Nephron (organoid): ENCODE results near the gene GLCCI1.

ENCODE experiments used
- H3K27ac Mint-ChIP-seq, 3 experiments: 2 replicates each; pipeline ENCODE4 v1.8.0; 2020; ENCODE audit warnings: mixed read lengths in 3 of 3, mild to moderate bottlenecking in 2 of 3, moderate library complexity in 1 of 3
- H3K27me3 Mint-ChIP-seq: 2 replicates; pipeline ENCODE4 v1.8.0; 2021; ENCODE audit warnings: low read depth, mild to moderate bottlenecking, moderate library complexity, mixed read lengths
- H3K36me3 Mint-ChIP-seq: 2 replicates; pipeline ENCODE4 v1.8.0; 2020; ENCODE audit warnings: low read depth, mixed read lengths
- H3K4me1 Mint-ChIP-seq: 2 replicates; pipeline ENCODE4 v1.8.0; 2020; ENCODE audit warnings: mixed read lengths
- H3K4me3 Mint-ChIP-seq, 3 experiments: 2 replicates each; pipeline ENCODE4 v1.8.0; 2020; ENCODE audit warnings: mild to moderate bottlenecking in 3 of 3, mixed read lengths in 3 of 3, moderate library complexity in 2 of 3
- H3K9me3 Mint-ChIP-seq: 2 replicates; pipeline ENCODE4 v1.8.0; 2020; ENCODE audit warnings: mixed read lengths
- TF ChIP-seq, protein P1 (sequence below), 3 experiments: fragments of 200-600 bp; sonication (generic); IDR thresholded peaks; one replicate each; pipeline ENCODE4 v1.5.0; 2021; ENCODE audit warnings: antibody characterized with exemption in 3 of 3; ENCODE audit not compliant: unreplicated experiment in 3 of 3

The GLCCI1 gene

DNA sequence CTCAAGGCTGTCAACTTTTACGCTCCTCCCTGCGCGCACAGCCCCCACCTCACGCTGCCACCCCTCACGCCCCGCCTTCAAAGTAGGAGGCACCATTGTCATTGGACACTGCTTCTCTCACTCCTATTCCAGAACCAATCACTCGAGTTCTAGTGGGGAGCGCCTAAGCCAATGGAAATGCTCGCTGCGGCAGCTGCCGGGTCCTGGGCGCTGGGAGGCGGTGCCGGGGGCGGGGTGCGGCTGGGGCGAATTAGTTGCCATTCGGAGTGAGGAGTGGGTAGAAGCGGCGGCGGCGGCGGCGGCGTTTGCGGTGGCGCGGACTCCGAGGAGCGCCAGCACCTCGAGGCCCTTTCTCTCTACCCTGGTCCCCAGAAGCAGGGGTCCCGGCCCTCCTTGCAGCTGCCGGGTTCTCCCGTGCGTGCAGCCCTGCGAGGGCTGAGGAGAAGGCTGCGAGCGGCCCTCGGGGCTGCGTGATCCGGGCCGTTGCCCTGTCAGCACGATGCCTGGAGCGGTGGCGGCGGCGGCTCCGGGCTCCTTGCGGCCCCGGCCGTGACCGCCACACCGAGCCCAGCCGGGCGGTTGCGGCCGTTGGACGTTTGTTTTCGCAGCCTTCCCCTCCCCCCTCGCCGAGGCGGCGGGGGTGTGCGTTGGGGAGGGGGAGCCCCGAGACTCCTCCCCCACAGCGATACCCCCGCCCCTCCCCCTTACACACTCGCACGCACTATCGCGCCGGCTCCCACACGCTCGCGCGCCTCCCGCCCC is at the start of gene GLCCI1:
Gene GLCCI1, plus strand, starts transcription at position 253 of the 762 bp plus-strand sequence. CDS start 555 bp downstream, outside the sequence.
- Mint-ChIP-seq H3K27ac (peak within 1 kb of the TSS in 2 of 3 experiments; percentile 19 to 20), H3K4me1 (peaks cover 10% of the 10 kb centered on the region), H3K9me3 (no peaks in the 10 kb centered on the region), H3K36me3 (no peaks in the 10 kb centered on the region), H3K27me3 (no peaks in the 10 kb centered on the region), H3K4me3 (peak within 1 kb of the TSS; percentile 86 to 95 (median 87))
- TF ChIP-seq, protein P1, sequence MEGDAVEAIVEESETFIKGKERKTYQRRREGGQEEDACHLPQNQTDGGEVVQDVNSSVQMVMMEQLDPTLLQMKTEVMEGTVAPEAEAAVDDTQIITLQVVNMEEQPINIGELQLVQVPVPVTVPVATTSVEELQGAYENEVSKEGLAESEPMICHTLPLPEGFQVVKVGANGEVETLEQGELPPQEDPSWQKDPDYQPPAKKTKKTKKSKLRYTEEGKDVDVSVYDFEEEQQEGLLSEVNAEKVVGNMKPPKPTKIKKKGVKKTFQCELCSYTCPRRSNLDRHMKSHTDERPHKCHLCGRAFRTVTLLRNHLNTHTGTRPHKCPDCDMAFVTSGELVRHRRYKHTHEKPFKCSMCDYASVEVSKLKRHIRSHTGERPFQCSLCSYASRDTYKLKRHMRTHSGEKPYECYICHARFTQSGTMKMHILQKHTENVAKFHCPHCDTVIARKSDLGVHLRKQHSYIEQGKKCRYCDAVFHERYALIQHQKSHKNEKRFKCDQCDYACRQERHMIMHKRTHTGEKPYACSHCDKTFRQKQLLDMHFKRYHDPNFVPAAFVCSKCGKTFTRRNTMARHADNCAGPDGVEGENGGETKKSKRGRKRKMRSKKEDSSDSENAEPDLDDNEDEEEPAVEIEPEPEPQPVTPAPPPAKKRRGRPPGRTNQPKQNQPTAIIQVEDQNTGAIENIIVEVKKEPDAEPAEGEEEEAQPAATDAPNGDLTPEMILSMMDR (IDR thresholded peaks at IDR 0.05; ENCODE audit: unreplicated experiment in 3 of 3) = no peak

DNA sequence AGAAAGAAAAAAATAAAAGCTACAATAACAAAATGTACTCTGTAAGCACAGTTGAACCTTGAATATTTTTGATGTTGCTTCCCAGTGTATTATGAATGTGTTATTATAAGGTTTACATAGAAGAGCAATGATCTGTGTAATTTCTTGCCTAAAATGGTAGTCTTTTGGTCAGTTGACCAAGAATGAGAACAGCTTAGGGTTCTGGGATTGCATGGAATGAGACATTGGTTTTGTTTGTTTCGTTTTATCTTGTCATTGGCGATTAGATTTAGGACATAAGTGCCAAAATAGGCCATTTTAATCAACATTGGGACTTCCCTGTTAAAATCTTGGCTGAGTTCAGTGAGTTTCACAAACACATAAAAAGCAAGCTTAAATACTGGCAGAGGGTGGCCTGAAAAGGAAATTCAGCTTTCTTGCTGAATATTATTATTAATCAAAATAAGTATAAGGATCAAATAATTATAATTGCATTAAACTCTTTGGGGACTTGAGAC is 49.1 kb upstream of the GLCCI1 start:
- Mint-ChIP-seq H3K36me3 (no peaks in the 10 kb centered on the region), H3K4me3 (no peak overlapping the region), H3K4me1 (no peaks in the 10 kb centered on the region), H3K27ac (no peak overlapping the region), H3K27me3 (no peaks in the 10 kb centered on the region), H3K9me3 (no peaks in the 10 kb centered on the region)
- TF ChIP-seq, protein P1 (IDR thresholded peaks at IDR 0.05; ENCODE audit: unreplicated experiment in 3 of 3) = no peak

DNA sequence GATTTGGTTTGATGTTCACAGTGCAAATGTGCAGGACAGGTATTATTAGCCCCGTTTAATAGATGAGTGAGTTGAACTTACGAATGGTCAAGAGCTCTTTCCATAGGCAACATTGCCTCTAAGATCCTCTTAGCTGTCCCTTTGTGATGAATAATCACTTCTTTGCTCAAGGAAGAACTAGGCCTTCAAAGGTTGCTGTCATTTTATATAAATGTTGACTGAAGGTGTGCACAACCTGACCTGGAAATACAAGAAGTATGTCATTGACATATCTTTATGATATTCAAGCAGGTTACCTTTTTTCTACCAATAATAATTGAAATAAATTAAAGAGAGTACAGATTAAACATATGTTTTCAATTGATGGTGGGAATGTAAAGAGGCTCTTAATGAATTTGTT is 48.5 kb upstream of the GLCCI1 start:
- H3K27ac Mint-ChIP-seq = no peak overlapping the region
- no peaks in the 10 kb centered on the region for H3K36me3 Mint-ChIP-seq
- no peaks in the 10 kb centered on the region for H3K27me3 Mint-ChIP-seq
- TF ChIP-seq, protein P1 (IDR thresholded peaks at IDR 0.05; ENCODE audit: unreplicated experiment in 3 of 3) = no peak
- H3K9me3 Mint-ChIP-seq = no peaks in the 10 kb centered on the region
- no peaks in the 10 kb centered on the region for H3K4me1 Mint-ChIP-seq
- H3K4me3 Mint-ChIP-seq = no peak overlapping the region

GRCh38 chr7:7920481-7920880 is 48.1 kb upstream of the GLCCI1 start:
- Mint-ChIP-seq H3K27ac (no peak overlapping the region), H3K9me3 (no peaks in the 10 kb centered on the region), H3K27me3 (no peaks in the 10 kb centered on the region), H3K4me3 (no peak overlapping the region), H3K4me1 (no peaks in the 10 kb centered on the region), H3K36me3 (no peaks in the 10 kb centered on the region)
- TF ChIP-seq, protein P1 (IDR thresholded peaks at IDR 0.05; ENCODE audit: unreplicated experiment in 3 of 3) = no peak

DNA sequence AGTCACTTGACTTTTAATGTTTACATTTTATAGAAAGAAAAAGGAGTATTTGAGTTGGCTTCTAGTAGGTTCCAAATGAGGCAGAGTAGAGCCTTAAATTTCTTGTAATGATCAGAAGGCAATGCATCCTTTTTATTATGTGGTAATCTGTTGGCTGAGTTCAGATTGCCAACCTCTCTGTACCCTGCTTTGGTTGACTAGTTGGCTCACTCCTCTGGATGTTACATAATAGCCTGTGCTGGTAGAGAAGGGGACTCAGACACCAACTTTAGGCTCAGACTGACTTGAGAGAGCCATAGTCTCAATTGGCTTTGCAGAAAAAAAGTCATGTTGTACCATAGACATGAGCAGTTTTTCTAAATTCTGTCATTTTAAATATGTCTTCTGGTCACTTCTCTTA is 46.8 kb upstream of the GLCCI1 start:
- H3K9me3 Mint-ChIP-seq = no peaks in the 10 kb centered on the region
- no peaks in the 10 kb centered on the region for H3K27me3 Mint-ChIP-seq
- no peak overlapping the region for H3K4me3 Mint-ChIP-seq
- H3K4me1 Mint-ChIP-seq = no peaks in the 10 kb centered on the region
- no peaks in the 10 kb centered on the region for H3K36me3 Mint-ChIP-seq
- TF ChIP-seq, protein P1 (IDR thresholded peaks at IDR 0.05; ENCODE audit: unreplicated experiment in 3 of 3) = no peak
- no peak overlapping the region for H3K27ac Mint-ChIP-seq
